Activated CD4-positive, alpha-beta T cell treated with anti-CD3 and anti-CD28 coated beads, Interleukin-2, amount 10 ng/mL, durations not matched to agents 7 days and 5 days (primary cell): ENCODE measurements around the gene SPRYD4. TPM values are rescaled to one million over a fixed set of nuclear protein-coding genes. Genes with fewer than 3 reads are reported as not detected.
"Not testable (repeated sequence)": the region's sequence is repeated elsewhere in the genome, so short reads cannot be mapped to it uniquely, and the experiment has no call there.

Experiments used
- CTCF ChIA-PET: fragments of 350-600 bp; sonication (Branson Sonifier 250); formaldehyde crosslinking; loops from one replicate; lab custom pipeline; 2021; ENCODE audit warnings: antibody characterized with exemption; lab: Charles Lee
- POLR2A ChIA-PET: fragments of 350-600 bp; sonication (Branson Sonifier 250); formaldehyde crosslinking; loops from one replicate; lab custom pipeline; 2021; ENCODE audit warnings: antibody characterized with exemption; lab: Charles Lee
- DNase-seq: peaks from one replicate; pipeline ENCODE4 v3.0.0-alpha.2; 2020
- H3K27ac Mint-ChIP-seq: one replicate; pipeline ENCODE4 v1.8.0; 2021; ENCODE audit warnings: mild to moderate bottlenecking, moderate library complexity, mixed read lengths
- H3K27me3 Mint-ChIP-seq: one replicate; pipeline ENCODE4 v1.8.0; 2021; ENCODE audit warnings: mixed read lengths
- H3K36me3 Mint-ChIP-seq: one replicate; pipeline ENCODE4 v1.8.0; 2021; ENCODE audit warnings: low read depth, mixed read lengths
- H3K4me1 Mint-ChIP-seq: one replicate; pipeline ENCODE4 v1.8.0; 2021; ENCODE audit warnings: mixed read lengths
- H3K4me3 Mint-ChIP-seq: one replicate; pipeline ENCODE4 v1.8.0; 2021; ENCODE audit warnings: mild to moderate bottlenecking, moderate library complexity, mixed read lengths
- H3K9me3 Mint-ChIP-seq: one replicate; pipeline ENCODE4 v1.8.0; 2021; ENCODE audit warnings: mixed read lengths
- total RNA-seq, 2 experiments: library from RNA; stranded (reverse); gene quantifications; one replicate each; pipeline ENCODE4 v1.2.3, GENCODE V29; 2021

Gene SPRYD4
- total RNA-seq, 2 experiments from 2014 or later = 3.8 to 3.9 TPM

GRCh38 chr12:56479625-56480024, 11.2 kb downstream of the SPRYD4 start:
- Mint-ChIP-seq H3K27ac (no peak overlapping the region), H3K4me1 (no peaks in the 10 kb centered on the region), H3K27me3 (no peaks in the 10 kb centered on the region), H3K36me3 (peaks cover 3% of the 10 kb centered on the region), H3K9me3 (no peaks in the 10 kb centered on the region), H3K4me3 (no peak overlapping the region)
- no peak for DNase-seq
- ChIA-PET POLR2A (no interaction called here), CTCF (interaction anchor here (1.3 to 1.9 kb wide), 2 partner anchors 8 to 10 kb away, joined by 5 to 6 read pairs; no protein-coding TSS in a partner anchor)

- no peak overlapping the region for H3K27ac Mint-ChIP-seq
- H3K4me1 Mint-ChIP-seq = peaks cover 17% of the 10 kb centered on the region
- H3K27me3 Mint-ChIP-seq = peaks cover 30% of the 10 kb centered on the region
- peaks cover 5% of the 10 kb centered on the region for H3K36me3 Mint-ChIP-seq
- no peak overlapping the region for H3K4me3 Mint-ChIP-seq
- CTCF ChIA-PET = interaction anchor here (1.2 kb wide), 1 partner anchor 15 kb away, joined by 5 read pairs; no protein-coding TSS in a partner anchor
- no peaks in the 10 kb centered on the region for H3K9me3 Mint-ChIP-seq
- POLR2A ChIA-PET = no interaction called here
- DNase-seq = no peak
Observed at GRCh38 chr12:56484566-56484965, 16.2 kb downstream of the SPRYD4 start.

- H3K9me3 Mint-ChIP-seq = no peaks in the 10 kb centered on the region
- H3K27ac Mint-ChIP-seq = no peak overlapping the region
- ChIA-PET POLR2A (no interaction called here), CTCF (interaction anchor here (0.6 to 1.1 kb wide), 2 partner anchors 22 to 28 kb away, joined by 3 to 5 read pairs; no protein-coding TSS in a partner anchor)
- H3K4me3 Mint-ChIP-seq = no peak overlapping the region
- DNase-seq = no peak
- peaks cover 5% of the 10 kb centered on the region for H3K36me3 Mint-ChIP-seq
- peaks cover 48% of the 10 kb centered on the region for H3K27me3 Mint-ChIP-seq
- peaks cover 17% of the 10 kb centered on the region for H3K4me1 Mint-ChIP-seq
Observed at GRCh38 chr12:56486694-56487093, 18.3 kb downstream of the SPRYD4 start.

GRCh38 chr12:56487448-56488040, 19.2 kb downstream of the SPRYD4 start:
- Mint-ChIP-seq H3K27me3 (peaks cover 50% of the 10 kb centered on the region), H3K4me1 (peaks cover 17% of the 10 kb centered on the region), H3K4me3 (peak overlapping the region; percentile 73), H3K9me3 (no peaks in the 10 kb centered on the region), H3K36me3 (peaks cover 5% of the 10 kb centered on the region), H3K27ac (peak overlapping the region; percentile 78)
- peak; percentile 28 for DNase-seq
- POLR2A ChIA-PET = no interaction called here
- CTCF ChIA-PET = interaction anchor here (1.0 to 1.3 kb wide), 2 partner anchors 18 to 27 kb away, joined by 3 read pairs; no protein-coding TSS in a partner anchor

DNA sequence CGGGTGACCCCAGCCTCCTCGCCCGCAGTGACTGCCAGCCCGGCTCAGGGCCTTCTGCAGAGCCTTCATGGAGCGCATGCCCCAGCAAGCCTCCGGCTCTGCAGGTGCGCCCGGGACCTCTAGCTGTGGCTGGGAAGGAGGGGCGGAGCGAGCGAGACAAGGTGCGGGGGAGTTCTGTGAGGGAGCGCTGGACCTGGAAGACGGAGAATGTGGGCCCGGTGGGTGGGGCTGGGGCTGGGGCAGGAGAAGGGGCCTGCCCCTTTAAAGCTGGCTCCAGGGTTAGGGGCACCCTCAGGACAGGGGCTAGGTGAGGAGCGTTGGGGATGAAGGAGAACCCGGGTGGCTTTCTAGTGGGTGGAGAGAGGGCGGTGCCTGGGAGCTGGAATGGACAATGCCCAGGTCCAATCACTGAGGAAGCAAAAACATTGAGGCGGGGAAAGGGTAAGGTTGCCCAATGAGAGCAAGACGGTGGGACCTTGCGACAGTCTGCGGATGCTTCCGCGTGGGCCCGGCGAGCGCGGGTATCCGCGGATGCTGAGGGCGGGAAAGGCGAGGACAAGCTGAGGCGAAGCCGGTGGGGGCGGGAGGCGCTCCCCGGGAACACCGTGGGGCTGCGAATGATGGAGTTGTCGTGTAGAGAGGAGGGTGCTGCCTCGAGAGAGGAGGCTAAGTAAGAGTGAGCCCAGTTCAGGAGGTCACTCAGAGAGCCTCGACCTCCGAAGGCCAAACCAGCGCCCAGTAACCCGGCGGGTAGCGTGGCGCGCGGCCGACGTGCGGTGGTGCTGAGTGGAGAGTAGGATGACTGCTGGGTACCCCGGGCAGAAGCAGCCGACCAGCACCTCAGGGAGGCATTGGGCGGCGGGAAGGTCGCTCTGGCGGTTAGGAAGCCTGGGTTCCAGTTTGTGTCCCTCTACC, 19.9 kb downstream of the SPRYD4 start, which contains the start of gene GLS2:
TSS of gene GLS2 (minus strand) at position 121 of the 915 bp plus-strand sequence. CDS start at position 78, 43 bp downstream.
- ChIA-PET POLR2A (no interaction called here), CTCF (interaction anchor here (0.7 to 1.3 kb wide), 6 partner anchors 13 to 376 kb away, joined by 3 read pairs; no protein-coding TSS in a partner anchor)
- Mint-ChIP-seq H3K9me3 (no peaks in the 10 kb centered on the region), H3K27me3 (peaks cover 53% of the 10 kb centered on the region), H3K27ac (peak within 1 kb of the TSS; percentile 78), H3K4me1 (peaks cover 17% of the 10 kb centered on the region), H3K4me3 (peak within 1 kb of the TSS; percentile 73), H3K36me3 (peaks cover 5% of the 10 kb centered on the region)
- peak; percentile 79 for DNase-seq

DNA sequence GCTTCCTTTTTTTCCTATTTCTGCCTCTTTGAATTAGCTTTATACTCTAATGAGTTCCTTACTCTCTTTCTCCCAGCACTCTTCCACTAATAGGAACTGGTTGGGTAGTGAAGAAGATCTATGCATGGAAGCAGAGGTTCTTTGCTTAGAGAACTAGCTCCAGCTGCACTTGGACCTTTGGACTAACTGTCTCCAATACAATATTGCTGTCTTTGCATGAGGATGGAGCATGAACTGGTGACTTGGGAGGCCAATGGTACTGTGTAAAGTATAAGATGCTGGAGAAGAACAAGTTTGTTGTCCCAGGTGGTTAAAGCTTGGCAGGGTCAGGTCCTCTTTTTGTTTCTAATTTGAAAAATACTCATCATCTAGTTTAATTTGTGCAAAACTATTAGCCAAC, 22.0 kb downstream of the SPRYD4 start:
- Mint-ChIP-seq H3K36me3 (peaks cover 5% of the 10 kb centered on the region), H3K27ac (no peak overlapping the region), H3K4me3 (no peak overlapping the region), H3K27me3 (peaks cover 53% of the 10 kb centered on the region), H3K9me3 (no peaks in the 10 kb centered on the region), H3K4me1 (peaks cover 17% of the 10 kb centered on the region)
- CTCF ChIA-PET = interaction anchor here (0.9 to 1.3 kb wide), 3 partner anchors 21 to 300 kb away, joined by 3 read pairs; no protein-coding TSS in a partner anchor
- DNase-seq = no peak
- POLR2A ChIA-PET = no interaction called here

GRCh38 chr12:56493409-56494105, 25.2 kb downstream of the SPRYD4 start:
- H3K4me3 Mint-ChIP-seq, CTCF ChIA-PET, H3K9me3 Mint-ChIP-seq, POLR2A ChIA-PET, H3K27ac Mint-ChIP-seq, H3K4me1 Mint-ChIP-seq, DNase-seq, H3K36me3 Mint-ChIP-seq: not testable (repeated sequence)
- peaks cover 32% of the 10 kb centered on the region for H3K27me3 Mint-ChIP-seq

GRCh38 chr12:56494106-56494415, 25.7 kb downstream of the SPRYD4 start:
- H3K36me3 Mint-ChIP-seq, DNase-seq, H3K4me3 Mint-ChIP-seq, H3K4me1 Mint-ChIP-seq, POLR2A ChIA-PET, H3K9me3 Mint-ChIP-seq, H3K27ac Mint-ChIP-seq, CTCF ChIA-PET: not testable (repeated sequence)
- H3K27me3 Mint-ChIP-seq = peaks cover 30% of the 10 kb centered on the region

- H3K27me3 Mint-ChIP-seq = peaks cover 27% of the 10 kb centered on the region
- H3K4me1 Mint-ChIP-seq, POLR2A ChIA-PET, DNase-seq, H3K9me3 Mint-ChIP-seq, CTCF ChIA-PET, H3K4me3 Mint-ChIP-seq, H3K36me3 Mint-ChIP-seq, H3K27ac Mint-ChIP-seq: not testable (repeated sequence)
Observed at GRCh38 chr12:56494481-56494880, 26.1 kb downstream of the SPRYD4 start.

GRCh38 chr12:56496704-56497103, 28.3 kb downstream of the SPRYD4 start:
- peak; percentile 40 for DNase-seq
- POLR2A ChIA-PET, H3K27ac Mint-ChIP-seq, H3K36me3 Mint-ChIP-seq, H3K4me3 Mint-ChIP-seq, H3K4me1 Mint-ChIP-seq, H3K9me3 Mint-ChIP-seq: not testable (repeated sequence)
- peaks cover 14% of the 10 kb centered on the region for H3K27me3 Mint-ChIP-seq
- CTCF ChIA-PET = interaction anchor here (1.0 to 1.5 kb wide), 2 partner anchors 11 to 352 kb away, joined by 3 to 5 read pairs; no protein-coding TSS in a partner anchor

- H3K4me1 Mint-ChIP-seq, H3K9me3 Mint-ChIP-seq, POLR2A ChIA-PET, CTCF ChIA-PET, H3K27me3 Mint-ChIP-seq, H3K36me3 Mint-ChIP-seq, H3K27ac Mint-ChIP-seq, DNase-seq, H3K4me3 Mint-ChIP-seq: not testable (repeated sequence)
Observed at GRCh38 chr12:56498126-56498902, 29.9 kb downstream of the SPRYD4 start.

DNA sequence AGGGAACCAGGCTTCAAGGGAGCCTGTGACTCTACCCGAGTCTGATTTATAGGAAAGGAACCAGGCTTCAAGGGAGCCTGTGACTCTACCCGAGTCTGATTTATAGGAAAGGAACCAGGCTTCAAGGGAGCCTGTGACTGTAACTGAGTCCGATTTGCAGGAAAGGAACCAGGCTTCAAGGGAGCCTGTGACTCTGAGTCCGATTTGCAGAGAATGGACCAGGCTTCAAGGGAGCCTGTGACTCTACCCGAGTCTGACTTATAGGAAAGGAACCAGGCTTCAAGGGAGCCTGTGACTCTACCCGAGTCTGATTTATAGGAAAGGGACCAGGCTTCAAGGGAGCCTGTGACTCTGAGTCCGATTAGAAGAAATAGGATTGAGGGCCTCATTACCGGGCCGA, 31.1 kb downstream of the SPRYD4 start:
- DNase-seq, CTCF ChIA-PET, H3K27ac Mint-ChIP-seq, POLR2A ChIA-PET, H3K27me3 Mint-ChIP-seq, H3K36me3 Mint-ChIP-seq, H3K4me1 Mint-ChIP-seq, H3K4me3 Mint-ChIP-seq, H3K9me3 Mint-ChIP-seq: not testable (repeated sequence)
